ENCODE measurements around the gene PRKCB. TPM values are rescaled to one million over a fixed set of nuclear protein-coding genes. Genes with fewer than 3 reads are reported as not detected.

The PRKCB gene
- polyA plus RNA-seq, 3 donors: 57.4 to 87.4 (median 75.5) TPM

GRCh38 chr16:23902748-23903414 lies 67.1 kb downstream of the PRKCB start:
- peaks cover 0 to 15% of the 10 kb centered on the region in 2 donors for H3K36me3 ChIP-seq (replicated peaks in 1 of 2; ENCODE audit: control insufficient read depth in 1 of 2, insufficient read depth in 2 of 2, low read length in 2 of 2)
- H3K27me3 ChIP-seq (ENCODE audit: control insufficient read depth in 2 of 2, insufficient read depth in 2 of 2, low read length in 2 of 2): no peaks in the 10 kb centered on the region
- no peak overlapping the region for H2AFZ ChIP-seq (ENCODE audit: insufficient read depth, low read depth, low read length, poor library complexity, severe bottlenecking)
- no peak overlapping the region for H3K4me3 ChIP-seq (replicated peaks in 1 of 3; ENCODE audit: low read depth in 2 of 3, low read length in 3 of 3)
- Mint-ChIP-seq H3K4me1 (peaks cover 76% of the 10 kb centered on the region), H3K27ac (peak overlapping the region; percentile 21 to 90 (median 56)), H3K9me3 (peaks cover 0 to 3% (median 0%) of the 10 kb centered on the region in 7 donors), H3K27me3 (ENCODE audit: low read depth in 3 of 3) (peaks cover 0 to 2% (median 1%) of the 10 kb centered on the region in 3 donors), H3K4me3 (no peak overlapping the region), H3K36me3 (peaks cover 16 to 24% of the 10 kb centered on the region in 2 donors)
- H4K20me1 ChIP-seq (ENCODE audit: insufficient read depth, low read length): peaks cover 97% of the 10 kb centered on the region
- intact Hi-C loops (cut with micrococcal nuclease): no loop called here
- H3K9ac ChIP-seq (ENCODE audit: insufficient read depth, low read length, poor library complexity, severe bottlenecking): no peak overlapping the region
- 22% methylated on average over 3 of the region's 8 CpGs for WGBS (ENCODE audit: insufficient coverage)
- no peak for DNase-seq
- H3K9me3 ChIP-seq (replicated peaks in 1 of 2; ENCODE audit: control insufficient read depth in 1 of 2, insufficient read depth in 1 of 2, low read length in 2 of 2): no peaks in the 10 kb centered on the region
- H3K79me2 ChIP-seq (ENCODE audit: insufficient read depth, low read length): peaks cover 94% of the 10 kb centered on the region
- peaks cover 25 to 41% of the 10 kb centered on the region in 2 donors for H3K4me1 ChIP-seq (ENCODE audit: control insufficient read depth in 1 of 2, insufficient read depth in 2 of 2, low read length in 2 of 2)
- no peak for TF ChIP-seq CTCF (IDR thresholded peaks at IDR 0.05)
- peak overlapping the region in 1 of 2 donors; percentile 31 for H3K27ac ChIP-seq (ENCODE audit: low read depth in 1 of 2, low read length in 2 of 2)
- H3K4me2 ChIP-seq (replicated peaks; ENCODE audit: extremely low read depth, low read length, poor library complexity, severe bottlenecking): no peak overlapping the region

- Histone ChIP-seq H3K4me2 (replicated peaks; ENCODE audit: extremely low read depth, low read length, poor library complexity, severe bottlenecking) (no peak overlapping the region), H2AFZ (ENCODE audit: insufficient read depth, low read depth, low read length, poor library complexity, severe bottlenecking) (no peak overlapping the region), H3K9me3 (replicated peaks in 1 of 2; ENCODE audit: control insufficient read depth in 1 of 2, insufficient read depth in 1 of 2, low read length in 2 of 2) (no peaks in the 10 kb centered on the region), H3K79me2 (ENCODE audit: insufficient read depth, low read length) (peaks cover 96% of the 10 kb centered on the region), H3K36me3 (replicated peaks in 1 of 2; ENCODE audit: control insufficient read depth in 1 of 2, insufficient read depth in 2 of 2, low read length in 2 of 2) (peaks cover 0 to 7% of the 10 kb centered on the region in 2 donors), H3K4me3 (replicated peaks in 1 of 3; ENCODE audit: low read depth in 2 of 3, low read length in 3 of 3) (no peak overlapping the region), H3K27ac (ENCODE audit: low read depth in 1 of 2, low read length in 2 of 2) (no peak overlapping the region), H3K4me1 (ENCODE audit: control insufficient read depth in 1 of 2, insufficient read depth in 2 of 2, low read length in 2 of 2) (peaks cover 25 to 41% of the 10 kb centered on the region in 2 donors), H3K27me3 (ENCODE audit: control insufficient read depth in 2 of 2, insufficient read depth in 2 of 2, low read length in 2 of 2) (no peaks in the 10 kb centered on the region), H3K9ac (ENCODE audit: insufficient read depth, low read length, poor library complexity, severe bottlenecking) (no peak overlapping the region), H4K20me1 (ENCODE audit: insufficient read depth, low read length) (peaks cover 99% of the 10 kb centered on the region)
- H3K27me3 Mint-ChIP-seq (ENCODE audit: low read depth in 3 of 3): peaks cover 0 to 2% (median 0%) of the 10 kb centered on the region in 3 donors
- peaks cover 0 to 3% (median 0%) of the 10 kb centered on the region in 7 donors for H3K9me3 Mint-ChIP-seq
- intact Hi-C loops (cut with micrococcal nuclease): no loop called here
- no peak overlapping the region for H3K4me3 Mint-ChIP-seq
- 96% methylated on average over 3 of the region's 8 CpGs for whole genome bisulfite sequencing (ENCODE audit: insufficient coverage)
- no peak overlapping the region for H3K27ac Mint-ChIP-seq
- H3K4me1 Mint-ChIP-seq: peaks cover 74% of the 10 kb centered on the region
- no peak for DNase-seq
- H3K36me3 Mint-ChIP-seq: peaks cover 9 to 20% of the 10 kb centered on the region in 2 donors
- TF ChIP-seq CTCF (IDR thresholded peaks at IDR 0.05): no peak
Measured at GRCh38 chr16:23905027-23905426, 69.2 kb downstream of the PRKCB start.

All from CD14-positive monocyte (primary cell).